Peyer's patch (tissue), 4 donors: ENCODE measurements around the gene OR1N1.
"Not testable (repeated sequence)": the region's sequence is repeated elsewhere in the genome, so short reads cannot be mapped to it uniquely, and the experiment has no call there.

Experiments
- POLR2A ChIP-seq, 2 donors: fragments of 450-650 bp; IDR thresholded peaks; one replicate each; pipeline ENCODE4 v1.5.1; 2017; ENCODE audit warnings: antibody characterized with exemption in 2 of 2, mild to moderate bottlenecking in 2 of 2, moderate library complexity in 2 of 2
- TF ChIP-seq, protein P1 (sequence below), 6 experiments: fragments of 450-650 bp in 4 of 6; fragments of 200-600 bp in 2 of 6; sonication (generic) in 1 of 6; IDR thresholded peaks; one replicate each; pipeline ENCODE4 v1.5.1; 2017 to 2019; ENCODE audit warnings: antibody characterized with exemption in 6 of 6, mild to moderate bottlenecking in 3 of 6, moderate library complexity in 1 of 6

DNA sequence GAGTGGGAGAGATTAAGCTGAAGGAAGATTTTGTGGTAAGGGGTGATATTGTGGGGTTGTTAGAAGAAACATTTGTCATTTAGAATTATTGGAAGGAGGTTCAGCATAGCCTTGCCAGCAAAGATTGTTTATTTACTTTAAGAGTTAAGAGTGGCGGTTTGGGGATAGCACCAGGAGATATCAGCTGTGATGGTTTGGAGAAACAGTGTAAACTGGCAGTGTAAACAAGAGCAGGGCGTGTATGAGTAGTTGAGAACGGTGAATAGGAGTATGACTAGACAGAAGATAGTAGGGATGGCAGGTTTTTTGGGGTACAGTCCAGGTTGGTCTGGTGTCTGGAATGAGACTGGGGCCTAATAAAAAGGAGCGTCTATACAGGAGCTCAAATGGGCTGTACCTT lies 4.1 kb upstream of the OR1N1 start:
- TF ChIP-seq, protein P1, sequence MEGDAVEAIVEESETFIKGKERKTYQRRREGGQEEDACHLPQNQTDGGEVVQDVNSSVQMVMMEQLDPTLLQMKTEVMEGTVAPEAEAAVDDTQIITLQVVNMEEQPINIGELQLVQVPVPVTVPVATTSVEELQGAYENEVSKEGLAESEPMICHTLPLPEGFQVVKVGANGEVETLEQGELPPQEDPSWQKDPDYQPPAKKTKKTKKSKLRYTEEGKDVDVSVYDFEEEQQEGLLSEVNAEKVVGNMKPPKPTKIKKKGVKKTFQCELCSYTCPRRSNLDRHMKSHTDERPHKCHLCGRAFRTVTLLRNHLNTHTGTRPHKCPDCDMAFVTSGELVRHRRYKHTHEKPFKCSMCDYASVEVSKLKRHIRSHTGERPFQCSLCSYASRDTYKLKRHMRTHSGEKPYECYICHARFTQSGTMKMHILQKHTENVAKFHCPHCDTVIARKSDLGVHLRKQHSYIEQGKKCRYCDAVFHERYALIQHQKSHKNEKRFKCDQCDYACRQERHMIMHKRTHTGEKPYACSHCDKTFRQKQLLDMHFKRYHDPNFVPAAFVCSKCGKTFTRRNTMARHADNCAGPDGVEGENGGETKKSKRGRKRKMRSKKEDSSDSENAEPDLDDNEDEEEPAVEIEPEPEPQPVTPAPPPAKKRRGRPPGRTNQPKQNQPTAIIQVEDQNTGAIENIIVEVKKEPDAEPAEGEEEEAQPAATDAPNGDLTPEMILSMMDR (IDR thresholded peaks at IDR 0.05), result not testable (repeated sequence)
- TF ChIP-seq POLR2A (IDR thresholded peaks at IDR 0.05), result not testable (repeated sequence)
